GM18498 (cell line): Measurements from ENCODE around the gene MS4A6E.
"Not testable (repeated sequence)": the region's sequence is repeated elsewhere in the genome, so short reads cannot be mapped to it uniquely, and the experiment has no call there.

Experiments
- ATAC-seq: cut with Tn5 transposase; IDR thresholded peaks from one replicate; pipeline ENCODE4 v1.9.1; 2021; ENCODE audit warnings: mild to moderate bottlenecking, moderate library complexity; ENCODE audit not compliant: unreplicated experiment

Gene MS4A6E

GRCh38 chr11:60334005-60334620, 7.1 kb downstream of the MS4A6E start:
- ATAC-seq: no peak

GRCh38 chr11:60336767-60337391, 9.8 kb downstream of the MS4A6E start:
- peak; percentile 67 for ATAC-seq

GRCh38 chr11:60338053-60338452, 11.0 kb downstream of the MS4A6E start:
- ATAC-seq: no peak

GRCh38 chr11:60339356-60339755, 12.3 kb downstream of the MS4A6E start:
- ATAC-seq: no peak

GRCh38 chr11:60343094-60343704, 16.1 kb downstream of the MS4A6E start:
- ATAC-seq: no peak

GRCh38 chr11:60344146-60344545, 17.1 kb downstream of the MS4A6E start:
- no peak for ATAC-seq

GRCh38 chr11:60345489-60345888, 18.4 kb downstream of the MS4A6E start:
- ATAC-seq: no peak

GRCh38 chr11:60347084-60347797, 20.2 kb downstream of the MS4A6E start:
- ATAC-seq: peak; percentile 72

GRCh38 chr11:60348116-60348515, 21.1 kb downstream of the MS4A6E start:
- ATAC-seq: no peak

GRCh38 chr11:60349990-60350389, 22.9 kb downstream of the MS4A6E start:
- no peak for ATAC-seq

GRCh38 chr11:60357771-60358170, 30.7 kb downstream of the MS4A6E start:
- no peak for ATAC-seq

- no peak for ATAC-seq
These were observed 33.6 kb downstream of the MS4A6E start for GRCh38 chr11:60360621-60361020.

- no peak for ATAC-seq
These were observed 35.2 kb downstream of the MS4A6E start for GRCh38 chr11:60362241-60362640.

- ATAC-seq: peak; percentile 60
These were observed 36.8 kb downstream of the MS4A6E start for GRCh38 chr11:60363542-60364470.

GRCh38 chr11:60366262-60366904, 39.3 kb downstream of the MS4A6E start:
- not testable (repeated sequence) for ATAC-seq

- peak; percentile 81 for ATAC-seq
These were observed 40.0 kb downstream of the MS4A6E start for GRCh38 chr11:60367009-60367408.

GRCh38 chr11:60367896-60368295, 40.8 kb downstream of the MS4A6E start:
- ATAC-seq: no peak

GRCh38 chr11:60370252-60370810, 43.3 kb downstream of the MS4A6E start:
- ATAC-seq: no peak

- ATAC-seq: no peak
These were observed 43.8 kb downstream of the MS4A6E start for GRCh38 chr11:60370811-60371298.

- ATAC-seq: no peak
These were observed 44.3 kb downstream of the MS4A6E start for GRCh38 chr11:60371386-60371785.
